KOPT-K1 (cell line): ENCODE data around the gene MTPN.

Experiments
- H3K27ac ChIP-seq: fragments of 200-600 bp; sonication (generic); 2 replicates; pipeline ENCODE4 v1.5.1; 2016; ENCODE audit warnings: antibody characterized with exemption, mild to moderate bottlenecking, low read depth, low read length; ENCODE audit not compliant: poor library complexity, severe bottlenecking
- H3K36me3 ChIP-seq: fragments of 200-600 bp; sonication (generic); 2 replicates; pipeline ENCODE4 v1.5.1; 2017; ENCODE audit warnings: antibody characterized with exemption, mild to moderate bottlenecking, low read length, moderate library complexity; ENCODE audit not compliant: insufficient read depth
- H3K9me3 ChIP-seq: fragments of 200-600 bp; sonication (generic); 2 replicates; pipeline ENCODE4 v1.5.1; 2017; ENCODE audit warnings: antibody characterized with exemption, low read length, mild to moderate bottlenecking; ENCODE audit not compliant: insufficient read depth, poor library complexity, severe bottlenecking

The MTPN gene

DNA sequence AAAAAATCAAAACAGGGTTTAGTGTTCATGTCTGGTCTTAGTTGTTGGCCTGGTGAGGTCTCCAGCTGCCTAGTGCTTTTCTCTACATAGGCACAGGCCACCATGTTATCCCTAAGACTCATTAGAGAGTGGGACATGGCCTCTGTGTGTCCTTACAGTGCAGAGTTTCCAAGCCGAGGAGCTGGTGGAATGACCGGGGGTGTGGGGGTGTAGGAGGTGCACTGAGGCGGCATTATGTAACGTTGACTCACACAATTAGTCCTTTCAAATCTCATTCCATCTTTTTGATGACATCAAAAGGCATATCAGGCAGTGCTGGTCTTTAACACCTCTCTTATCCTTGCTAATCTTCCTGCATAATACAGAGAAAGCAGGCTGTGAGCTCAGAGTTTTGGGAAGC is 71.3 kb downstream of the MTPN start:
- Histone ChIP-seq H3K36me3 (no peaks in the 10 kb centered on the region), H3K9me3 (no peaks in the 10 kb centered on the region), H3K27ac (no peak overlapping the region)

DNA sequence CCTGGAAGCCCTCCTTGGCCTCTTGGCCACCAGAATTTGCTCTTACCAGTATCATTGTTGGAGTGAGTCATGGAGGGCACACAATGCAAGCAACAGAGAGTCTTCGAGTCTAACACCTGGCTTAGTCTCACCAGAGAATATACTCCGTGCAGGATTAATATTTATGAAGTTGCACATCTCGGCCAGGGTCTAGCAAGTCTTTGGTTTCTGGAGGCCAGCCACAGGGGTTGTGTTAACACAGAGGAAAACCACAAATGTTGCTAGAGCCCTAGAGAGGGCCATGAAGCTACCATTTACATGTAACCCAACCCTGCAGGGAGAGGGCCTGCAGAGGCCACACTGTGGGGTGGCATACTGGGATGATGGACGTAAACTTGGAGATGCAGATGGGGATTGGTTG is 71.8 kb downstream of the MTPN start:
- no peak overlapping the region for H3K27ac ChIP-seq
- H3K9me3 ChIP-seq: no peaks in the 10 kb centered on the region
- H3K36me3 ChIP-seq: no peaks in the 10 kb centered on the region

- no peaks in the 10 kb centered on the region for H3K9me3 ChIP-seq
- no peak overlapping the region for H3K27ac ChIP-seq
- H3K36me3 ChIP-seq: no peaks in the 10 kb centered on the region
Observed at GRCh38 chr7:135904282-135904681, 72.9 kb downstream of the MTPN start.

- no peak overlapping the region for H3K27ac ChIP-seq
- H3K36me3 ChIP-seq: no peaks in the 10 kb centered on the region
- H3K9me3 ChIP-seq: no peaks in the 10 kb centered on the region
Observed at GRCh38 chr7:135901585-135902540, 75.3 kb downstream of the MTPN start.

DNA sequence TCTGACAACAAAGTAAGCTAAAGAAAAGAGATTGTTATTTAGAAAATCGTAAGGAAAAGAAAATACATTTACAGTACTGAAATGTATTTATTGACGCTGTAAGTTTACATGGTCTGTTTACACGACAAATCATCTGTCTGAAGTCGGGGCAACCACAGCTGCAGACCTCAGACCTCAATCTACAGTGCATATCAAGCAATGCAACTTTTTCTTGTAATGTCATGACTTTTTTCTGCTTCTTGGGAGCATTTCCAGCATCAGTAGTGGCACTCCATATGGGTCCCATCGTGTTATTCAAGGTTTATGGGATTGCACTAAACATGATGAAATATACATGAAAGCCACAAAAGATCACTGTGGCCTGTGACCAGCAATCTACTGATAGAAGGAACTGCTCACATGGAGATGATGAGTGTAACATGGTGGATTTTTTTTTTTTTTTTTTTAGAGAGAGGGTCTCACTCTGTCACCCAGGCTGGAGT is 77.1 kb downstream of the MTPN start:
- H3K9me3 ChIP-seq: no peaks in the 10 kb centered on the region
- no peaks in the 10 kb centered on the region for H3K36me3 ChIP-seq
- H3K27ac ChIP-seq: no peak overlapping the region

DNA sequence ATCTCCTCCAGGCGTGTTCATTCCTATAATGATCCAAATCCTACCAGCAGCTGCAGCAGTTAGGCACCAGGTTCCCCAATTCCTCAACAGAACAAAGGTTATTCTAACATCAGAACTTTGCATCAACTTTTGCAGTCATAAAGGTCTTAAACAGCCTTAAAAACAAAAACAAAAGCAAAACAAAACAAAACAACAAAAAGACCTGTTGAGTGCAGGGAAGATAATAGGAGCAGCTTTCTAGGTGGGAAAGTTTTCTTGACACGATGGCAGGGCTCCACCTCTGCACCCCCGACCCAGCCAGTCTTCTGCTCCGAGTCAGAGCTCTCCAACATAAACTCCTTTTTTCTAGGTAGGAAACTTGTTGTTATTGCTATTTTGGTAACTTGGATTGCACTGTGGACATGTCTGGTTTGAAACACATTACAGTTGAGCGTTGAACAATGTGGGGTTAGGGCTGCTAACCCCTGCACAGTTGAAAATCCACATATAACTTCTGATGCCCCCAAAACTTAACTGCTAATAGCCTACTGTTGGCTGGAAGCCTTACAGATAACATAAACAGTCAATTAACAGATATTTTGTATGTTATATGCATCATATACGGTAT is 77.6 kb downstream of the MTPN start:
- no peak overlapping the region for H3K27ac ChIP-seq
- H3K9me3 ChIP-seq: no peaks in the 10 kb centered on the region
- no peaks in the 10 kb centered on the region for H3K36me3 ChIP-seq

- Histone ChIP-seq H3K9me3 (no peaks in the 10 kb centered on the region), H3K36me3 (no peaks in the 10 kb centered on the region), H3K27ac (no peak overlapping the region)
Observed at GRCh38 chr7:135898226-135898625, 78.9 kb downstream of the MTPN start.

DNA sequence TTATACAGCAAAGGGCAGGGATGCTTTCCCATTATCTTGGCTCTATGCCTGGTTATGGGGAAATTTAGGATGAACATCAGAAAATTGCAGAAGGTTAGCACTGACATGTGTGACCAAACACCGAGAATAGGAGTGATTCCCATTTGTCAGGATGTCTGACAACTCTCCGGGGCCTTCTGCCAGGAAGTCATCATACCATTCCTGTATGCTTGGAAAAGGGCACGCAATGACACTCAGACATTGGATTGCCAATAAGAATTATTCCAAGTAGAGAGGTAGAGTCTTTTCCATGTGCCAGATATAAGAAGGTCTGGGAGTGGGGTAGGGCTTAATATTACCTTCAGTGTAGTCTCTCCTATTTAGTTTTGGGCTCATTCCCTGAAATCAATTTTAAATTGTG is 82.3 kb downstream of the MTPN start:
- no peak overlapping the region for H3K27ac ChIP-seq
- no peaks in the 10 kb centered on the region for H3K9me3 ChIP-seq
- no peaks in the 10 kb centered on the region for H3K36me3 ChIP-seq

DNA sequence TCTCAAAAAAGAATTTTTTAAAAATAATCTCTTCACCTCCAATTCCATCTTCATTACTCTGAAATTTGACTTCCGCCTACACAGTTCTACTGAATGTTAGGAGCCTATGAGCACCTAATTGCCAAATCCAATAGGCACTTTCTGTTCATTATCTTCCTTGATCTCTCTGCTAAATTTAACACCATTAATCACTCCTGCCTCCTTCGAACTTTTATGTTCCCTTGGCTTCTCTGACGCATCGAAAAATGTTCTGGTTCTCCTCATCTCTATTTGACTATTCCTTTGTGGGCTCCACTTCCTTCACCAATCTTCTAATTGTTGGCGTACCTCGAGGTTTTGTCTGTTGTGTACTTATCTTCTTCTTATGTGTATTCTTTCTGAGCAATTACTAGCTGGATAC is 87.3 kb downstream of the MTPN start:
- Histone ChIP-seq H3K27ac (no peak overlapping the region), H3K36me3 (no peaks in the 10 kb centered on the region), H3K9me3 (no peaks in the 10 kb centered on the region)

- H3K9me3 ChIP-seq: no peaks in the 10 kb centered on the region
- H3K36me3 ChIP-seq: no peaks in the 10 kb centered on the region
- H3K27ac ChIP-seq: no peak overlapping the region
Observed at GRCh38 chr7:135888740-135889139, 88.4 kb downstream of the MTPN start.

DNA sequence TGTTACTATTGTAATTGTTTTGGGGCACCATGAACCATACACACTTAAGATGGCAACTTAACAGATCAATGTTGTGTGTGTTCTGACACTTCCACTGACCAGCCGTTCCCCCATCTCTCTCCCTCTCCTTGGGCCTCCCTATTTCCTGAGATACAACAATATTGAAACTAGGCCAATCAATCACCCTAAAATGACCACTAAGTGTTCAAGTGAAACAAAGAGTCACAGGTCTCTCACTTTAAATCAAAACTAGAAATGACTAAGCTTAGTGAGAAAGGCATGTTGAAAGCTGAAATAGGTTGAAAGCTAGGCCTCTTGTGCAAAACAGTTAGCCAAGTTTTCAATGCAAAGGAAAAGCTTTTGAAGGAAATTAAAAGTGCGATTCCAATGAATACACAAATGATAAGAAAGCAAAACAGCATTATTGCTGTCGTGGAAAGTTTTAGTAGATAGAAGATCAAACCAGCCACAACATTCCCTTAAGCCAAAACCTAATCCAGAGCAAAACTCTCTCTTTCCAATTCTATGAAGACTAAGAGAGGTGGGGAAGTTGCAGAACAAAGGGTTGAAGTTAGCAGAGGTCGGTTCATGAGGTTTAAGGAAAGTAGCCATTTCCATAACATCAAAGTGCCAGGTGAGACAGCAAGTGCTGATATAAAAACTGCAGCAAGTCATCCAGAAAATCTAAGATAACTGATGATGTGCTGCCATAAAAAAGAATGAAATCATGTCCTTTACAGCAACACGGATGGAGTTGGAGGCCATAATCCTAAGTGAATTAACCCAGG is 90.6 kb downstream of the MTPN start:
- Histone ChIP-seq H3K9me3 (no peaks in the 10 kb centered on the region), H3K36me3 (no peaks in the 10 kb centered on the region), H3K27ac (no peak overlapping the region)

DNA sequence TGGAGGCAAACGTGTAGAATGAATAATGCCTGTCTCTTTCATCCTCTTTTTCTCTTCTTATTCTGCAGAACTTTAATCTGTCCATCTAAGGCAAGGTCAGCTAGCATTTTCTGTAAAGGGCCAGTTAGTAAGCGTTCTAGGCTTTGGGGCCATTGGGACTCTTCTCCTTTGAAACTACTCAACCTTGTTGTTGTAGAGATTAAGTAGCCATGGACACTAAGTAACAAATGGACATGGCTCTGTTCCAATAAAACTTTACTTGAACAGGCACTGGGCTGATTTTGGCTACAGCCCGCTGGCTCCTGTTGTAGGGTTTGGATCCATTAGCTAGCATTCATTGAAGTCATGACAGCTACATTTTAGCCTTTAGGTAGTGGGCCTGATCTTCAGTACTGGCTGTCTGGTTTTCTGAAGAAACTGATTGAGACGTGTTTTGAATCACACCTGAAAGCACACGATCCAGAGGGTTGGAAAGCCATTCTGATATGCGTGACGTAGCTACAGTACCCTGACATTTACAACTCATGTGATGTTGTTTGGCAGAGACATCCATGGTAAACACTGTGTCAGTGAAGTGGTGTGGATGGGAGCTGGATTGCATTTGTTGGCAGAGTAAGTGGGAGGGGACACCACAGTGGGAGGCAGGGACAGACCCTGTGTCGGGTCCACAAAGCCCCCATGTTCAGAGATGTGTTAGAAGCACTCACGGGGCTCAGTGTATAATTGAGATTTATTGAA is 92.5 kb downstream of the MTPN start:
- H3K36me3 ChIP-seq: no peaks in the 10 kb centered on the region
- H3K27ac ChIP-seq: no peak overlapping the region
- no peaks in the 10 kb centered on the region for H3K9me3 ChIP-seq

DNA sequence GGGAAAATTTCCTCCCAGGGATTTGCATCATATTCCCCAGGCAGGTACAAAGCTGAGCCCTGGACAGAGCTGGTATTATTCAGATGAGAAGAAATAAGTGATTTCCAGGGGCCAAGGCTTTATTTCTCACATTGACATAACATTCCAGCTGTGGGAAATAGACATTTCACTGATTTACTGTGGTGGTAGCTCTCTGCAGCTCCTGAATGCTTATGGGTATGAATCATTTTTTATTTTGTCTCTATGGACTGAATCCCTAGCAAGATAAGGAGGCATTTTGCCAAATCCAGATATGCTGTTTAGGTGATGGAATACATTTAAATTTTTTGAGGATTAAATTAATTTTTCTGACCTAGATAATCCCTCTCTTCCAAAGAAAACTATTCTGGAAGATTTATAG is 97.9 kb downstream of the MTPN start:
- H3K27ac ChIP-seq: no peak overlapping the region
- H3K9me3 ChIP-seq: no peaks in the 10 kb centered on the region

GRCh38 chr7:135878284-135878683 is 98.9 kb downstream of the MTPN start:
- Histone ChIP-seq H3K27ac (no peak overlapping the region), H3K9me3 (no peaks in the 10 kb centered on the region)

More for the DNA sequence above, 97.9 kb downstream of the MTPN start:
- no peaks in the 10 kb centered on the region for H3K36me3 ChIP-seq

More at GRCh38 chr7:135878284-135878683, 98.9 kb downstream of the MTPN start:
- H3K36me3 ChIP-seq: no peaks in the 10 kb centered on the region
